CD4-positive, alpha-beta T cell (primary cell): Measurements from ENCODE around the gene SGCE. TPM values are rescaled to one million over a fixed set of nuclear protein-coding genes. Genes with fewer than 3 reads are reported as not detected.

Experiments used
- ATAC-seq: fragments of 200-7000 bp; cut with Tn5 transposase; one replicate; pipeline ENCODE4 v1.10.0; 2022; ENCODE audit warnings: mild to moderate bottlenecking; ENCODE audit not compliant: poor library complexity
- CTCF ChIA-PET: fragments of 350-600 bp; sonication (Branson Sonifier 250); formaldehyde crosslinking; loops from one replicate; lab custom pipeline; 2021; ENCODE audit warnings: antibody characterized with exemption, inconsistent platforms; lab: Charles Lee
- POLR2A ChIA-PET: fragments of 350-600 bp; sonication (Branson Sonifier 250); formaldehyde crosslinking; loops from one replicate; lab custom pipeline; 2021; ENCODE audit warnings: antibody characterized with exemption, inconsistent platforms; lab: Charles Lee
- DNase-seq, 14 experiments: peaks; one replicate each; pipeline ENCODE4 v3.0.0-alpha.2; 2013 to 2020; ENCODE audit warnings: mixed read lengths in 2 of 14
- H3K27ac ChIP-seq, 2 donors: one replicate each; pipeline versions ENCODE4 v1.5.1 to v1.7.0; 2013; ENCODE audit warnings: low read length in 2 of 2, low read depth in 1 of 2, mild to moderate bottlenecking in 1 of 2
- H3K27me3 ChIP-seq, 2 experiments: 1 replicate in 1 of 2; 2 replicates in 1 of 2; pipeline versions ENCODE4 v1.6.1 to v1.7.0; 2013; ENCODE audit warnings: low read length in 2 of 2, control low read depth in 1 of 2, mild to moderate bottlenecking in 1 of 2, moderate library complexity in 1 of 2; ENCODE audit not compliant: insufficient read depth in 2 of 2, control insufficient read depth in 1 of 2
- H3K36me3 ChIP-seq: one replicate; pipeline ENCODE4 v1.6.1; 2013; ENCODE audit warnings: low read length, control low read depth; ENCODE audit not compliant: insufficient read depth
- H3K4me1 ChIP-seq: one replicate; pipeline ENCODE4 v1.6.1; 2013; ENCODE audit warnings: low read length, control low read depth; ENCODE audit not compliant: insufficient read depth
- H3K4me3 ChIP-seq: one replicate; pipeline ENCODE4 v1.5.1; 2013; ENCODE audit warnings: mild to moderate bottlenecking, low read length, moderate library complexity
- H3K9me3 ChIP-seq, 2 experiments: 1 replicate in 1 of 2; 2 replicates in 1 of 2; pipeline versions ENCODE4 v1.6.1 to v1.7.0; 2013; ENCODE audit warnings: low read length in 2 of 2, mild to moderate bottlenecking in 2 of 2, control low read depth in 1 of 2, moderate library complexity in 1 of 2; ENCODE audit not compliant: control insufficient read depth in 1 of 2, insufficient read depth in 1 of 2
- H3K27ac Mint-ChIP-seq: one replicate; pipeline ENCODE4 v1.8.0; 2020; ENCODE audit warnings: mixed read lengths
- H3K27me3 Mint-ChIP-seq: one replicate; pipeline ENCODE4 v1.8.0; 2021; ENCODE audit warnings: mixed read lengths
- H3K36me3 Mint-ChIP-seq: one replicate; pipeline ENCODE4 v1.8.0; 2021; ENCODE audit warnings: low read depth, mixed read lengths
- H3K4me1 Mint-ChIP-seq: one replicate; pipeline ENCODE4 v1.8.0; 2021; ENCODE audit warnings: low read depth, mixed read lengths
- H3K4me3 Mint-ChIP-seq: one replicate; pipeline ENCODE4 v1.8.0; 2020; ENCODE audit warnings: mild to moderate bottlenecking, mixed read lengths
- H3K9me3 Mint-ChIP-seq: one replicate; pipeline ENCODE4 v1.8.0; 2020; ENCODE audit warnings: mixed read lengths
- intact Hi-C, 2 experiments: fragments of 100-400 bp; cut with DNase I in 1 of 2; cut with micrococcal nuclease in 1 of 2; formaldehyde crosslinking; loops; one replicate each; pipeline versions ENCODE4 v1.15.1 to v1.9.0; 2023 to 2025; cut with DNase I, micrococcal nuclease
- total RNA-seq, 174 experiments: library from RNA in 2 of 174; stranded (reverse) in 2 of 174; gene quantifications; one replicate each; pipeline ENCODE4 v1.2.3 and lab custom pipeline; 2021 to 2026
- TF ChIP-seq, protein P1 (sequence below): fragments of 200-600 bp; IDR thresholded peaks from one replicate; pipeline ENCODE4 v1.8.0; 2022; ENCODE audit warnings: antibody characterized with exemption, mild to moderate bottlenecking

The SGCE gene
- total RNA-seq, 2 experiments from 2014 or later: 0.31 TPM; not detected in 1

GRCh38 chr7:94679358-94679757 is 23.4 kb upstream of the SGCE start:
- Mint-ChIP-seq H3K27me3 (peaks cover 23% of the 10 kb centered on the region), H3K4me3 (no peak overlapping the region), H3K4me1 (no peaks in the 10 kb centered on the region), H3K9me3 (no peaks in the 10 kb centered on the region), H3K36me3 (no peaks in the 10 kb centered on the region), H3K27ac (no peak overlapping the region)
- DNase-seq (no peak), ATAC-seq (no peak)
- H3K4me1 ChIP-seq: no peaks in the 10 kb centered on the region
- no peaks in the 10 kb centered on the region for H3K9me3 ChIP-seq
- intact Hi-C loops: no loop called here
- no peaks in the 10 kb centered on the region for H3K36me3 ChIP-seq
- ChIA-PET CTCF (no interaction called here), POLR2A (no interaction called here)
- H3K27me3 ChIP-seq: no peaks in the 10 kb centered on the region
- TF ChIP-seq, protein P1, sequence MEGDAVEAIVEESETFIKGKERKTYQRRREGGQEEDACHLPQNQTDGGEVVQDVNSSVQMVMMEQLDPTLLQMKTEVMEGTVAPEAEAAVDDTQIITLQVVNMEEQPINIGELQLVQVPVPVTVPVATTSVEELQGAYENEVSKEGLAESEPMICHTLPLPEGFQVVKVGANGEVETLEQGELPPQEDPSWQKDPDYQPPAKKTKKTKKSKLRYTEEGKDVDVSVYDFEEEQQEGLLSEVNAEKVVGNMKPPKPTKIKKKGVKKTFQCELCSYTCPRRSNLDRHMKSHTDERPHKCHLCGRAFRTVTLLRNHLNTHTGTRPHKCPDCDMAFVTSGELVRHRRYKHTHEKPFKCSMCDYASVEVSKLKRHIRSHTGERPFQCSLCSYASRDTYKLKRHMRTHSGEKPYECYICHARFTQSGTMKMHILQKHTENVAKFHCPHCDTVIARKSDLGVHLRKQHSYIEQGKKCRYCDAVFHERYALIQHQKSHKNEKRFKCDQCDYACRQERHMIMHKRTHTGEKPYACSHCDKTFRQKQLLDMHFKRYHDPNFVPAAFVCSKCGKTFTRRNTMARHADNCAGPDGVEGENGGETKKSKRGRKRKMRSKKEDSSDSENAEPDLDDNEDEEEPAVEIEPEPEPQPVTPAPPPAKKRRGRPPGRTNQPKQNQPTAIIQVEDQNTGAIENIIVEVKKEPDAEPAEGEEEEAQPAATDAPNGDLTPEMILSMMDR: no peak
- no peak overlapping the region for H3K27ac ChIP-seq
- no peak overlapping the region for H3K4me3 ChIP-seq

- Histone ChIP-seq H3K4me1 (no peaks in the 10 kb centered on the region), H3K9me3 (no peaks in the 10 kb centered on the region), H3K27me3 (no peaks in the 10 kb centered on the region), H3K4me3 (no peak overlapping the region), H3K36me3 (no peaks in the 10 kb centered on the region), H3K27ac (no peak overlapping the region)
- ChIA-PET POLR2A (no interaction called here), CTCF (no interaction called here)
- H3K4me1 Mint-ChIP-seq: no peaks in the 10 kb centered on the region
- ATAC-seq (no peak), DNase-seq (no peak)
- no peak overlapping the region for H3K27ac Mint-ChIP-seq
- no peaks in the 10 kb centered on the region for H3K36me3 Mint-ChIP-seq
- no peaks in the 10 kb centered on the region for H3K9me3 Mint-ChIP-seq
- no peak overlapping the region for H3K4me3 Mint-ChIP-seq
- intact Hi-C loops: no loop called here
- TF ChIP-seq, protein P1: no peak
- H3K27me3 Mint-ChIP-seq: peaks cover 15% of the 10 kb centered on the region
These were observed 20.5 kb upstream of the SGCE start for GRCh38 chr7:94676431-94676830.

- H3K27ac Mint-ChIP-seq: no peak overlapping the region
- H3K36me3 Mint-ChIP-seq: no peaks in the 10 kb centered on the region
- H3K9me3 ChIP-seq: no peaks in the 10 kb centered on the region
- no peaks in the 10 kb centered on the region for H3K36me3 ChIP-seq
- H3K4me1 Mint-ChIP-seq: no peaks in the 10 kb centered on the region
- no peaks in the 10 kb centered on the region for H3K27me3 ChIP-seq
- no peak for ATAC-seq
- no peaks in the 10 kb centered on the region for H3K4me1 ChIP-seq
- no peak overlapping the region for H3K27ac ChIP-seq
- TF ChIP-seq, protein P1: no peak
- ChIA-PET POLR2A (no interaction called here), CTCF (no interaction called here)
- no peaks in the 10 kb centered on the region for H3K9me3 Mint-ChIP-seq
- intact Hi-C loops: no loop called here
- H3K4me3 ChIP-seq: no peak overlapping the region
- H3K27me3 Mint-ChIP-seq: peaks cover 20% of the 10 kb centered on the region
- no peak overlapping the region for H3K4me3 Mint-ChIP-seq
- no peak for DNase-seq
These were observed 19.4 kb upstream of the SGCE start for GRCh38 chr7:94675356-94675755.
